ENCODE results near the gene TMEM255B. TPM values are rescaled to one million over a fixed set of nuclear protein-coding genes. Genes with fewer than 3 reads are reported as not detected.

Gene TMEM255B
- total RNA-seq, 1 experiment from 2014 or later, result 2.8 TPM

DNA sequence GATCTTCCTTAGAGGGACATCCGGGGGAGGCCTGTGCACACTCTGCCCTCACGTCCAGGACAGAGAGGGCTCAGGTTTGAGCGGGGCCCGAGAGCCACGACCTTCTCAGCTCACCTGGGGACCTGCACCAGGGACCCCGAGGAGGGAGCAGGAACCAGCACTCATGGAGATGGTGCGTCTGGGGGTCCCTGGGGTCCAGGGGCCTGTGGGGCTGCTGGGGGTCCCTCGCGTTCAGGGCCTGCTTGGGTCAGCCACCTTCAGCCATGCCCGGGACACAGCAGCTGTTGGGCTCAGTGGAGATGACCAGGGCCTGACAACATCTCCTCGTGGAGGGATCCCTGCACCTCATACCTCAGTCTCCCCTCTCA, 47.1 kb downstream of the TMEM255B start:
- Histone ChIP-seq H4K20me1 (ENCODE audit: control insufficient read depth, insufficient read depth, insufficient read length) (no peaks in the 10 kb centered on the region), H2AK5ac (ENCODE audit: insufficient read length, low read length) (no peak overlapping the region), H3K4me1 (ENCODE audit: insufficient read depth, low read length) (no peaks in the 10 kb centered on the region), H3K14ac (ENCODE audit: insufficient read depth, low read length) (no peak overlapping the region), H4K91ac (ENCODE audit: insufficient read length, low read depth, low read length) (no peak overlapping the region), H3K23ac (ENCODE audit: insufficient read length, low read depth, low read length) (no peak overlapping the region), H3T11ph (ENCODE audit: low read length) (no peak overlapping the region), H3K9me3 (ENCODE audit: control insufficient read depth, low read depth, low read length) (no peaks in the 10 kb centered on the region), H3K18ac (ENCODE audit: insufficient read length, low read depth, low read length) (no peak overlapping the region), H2BK20ac (ENCODE audit: low read depth, low read length, poor library complexity, severe bottlenecking) (no peak overlapping the region), H3K79me2 (ENCODE audit: insufficient read depth, low read length) (no peaks in the 10 kb centered on the region), H3K23me2 (ENCODE audit: insufficient read length, low read depth, low read length, poor library complexity, severe bottlenecking) (no peaks in the 10 kb centered on the region), H2BK15ac (ENCODE audit: low read depth, low read length) (no peak overlapping the region), H2BK5ac (ENCODE audit: insufficient read length, low read length) (no peak overlapping the region), H4K8ac (replicated peaks; ENCODE audit: insufficient read length, low read depth, low read length) (no peak overlapping the region), H3K4ac (ENCODE audit: low read depth, low read length) (no peak overlapping the region), H3K56ac (ENCODE audit: insufficient read length, low read depth, low read length) (no peak overlapping the region), H3K27me3 (ENCODE audit: insufficient read depth, low read length) (no peaks in the 10 kb centered on the region), H3K79me1 (ENCODE audit: insufficient read depth, low read depth, low read length, poor library complexity, severe bottlenecking) (no peaks in the 10 kb centered on the region), H4K5ac (ENCODE audit: insufficient read length, low read depth, low read length) (no peak overlapping the region), H3K9ac (ENCODE audit: extremely low read depth, insufficient read length, low read length) (no peak overlapping the region), H3K27ac (ENCODE audit: insufficient read length, low read depth, low read length) (no peak overlapping the region), H2AFZ (ENCODE audit: low read length) (no peak overlapping the region), H3K4me2 (ENCODE audit: insufficient read depth, insufficient read length, low read length) (no peak overlapping the region), H2BK120ac (ENCODE audit: low read depth, low read length, poor library complexity, severe bottlenecking) (no peak overlapping the region), H2BK12ac (ENCODE audit: insufficient read length, low read depth, low read length) (no peak overlapping the region)
- peaks cover 18 to 21% of the 10 kb centered on the region in 2 experiments for H3K9me3 Mint-ChIP-seq
- peaks cover 3% of the 10 kb centered on the region for H3K27me3 Mint-ChIP-seq (ENCODE audit: low read depth)
- 0 out of 7 replicates have a peak overlapping the region, but pooled peaks of 1 of the 3 experiments have one; percentile 28 for H3K27ac Mint-ChIP-seq
- DNase-seq, result no peak
- no CpG with 5 or more reads among the region's 11 CpGs for WGBS (ENCODE audit: extremely low coverage, insufficient read length, low lambda C conversion rate)
- no peak overlapping the region for H3K4me3 Mint-ChIP-seq
- peaks cover 3 to 6% of the 10 kb centered on the region in 2 experiments; a peak in 2 of 4 replicates for H3K4me1 Mint-ChIP-seq
- H3K36me3 Mint-ChIP-seq (ENCODE audit: insufficient read depth in 1 of 3, low read depth in 3 of 3), result peaks cover 3 to 12% (median 8%) of the 10 kb centered on the region in 3 experiments
- TF ChIP-seq CTCF (conservative IDR thresholded peaks at IDR 0.05), result no peak

All from H9 (cell line).